HG03571 (cell line): ENCODE measurements around the gene LPAR5.

Experiments used
- ATAC-seq: cut with Tn5 transposase; IDR thresholded peaks from one replicate; pipeline ENCODE4 v1.9.1; 2021; ENCODE audit not compliant: unreplicated experiment

The LPAR5 gene

DNA sequence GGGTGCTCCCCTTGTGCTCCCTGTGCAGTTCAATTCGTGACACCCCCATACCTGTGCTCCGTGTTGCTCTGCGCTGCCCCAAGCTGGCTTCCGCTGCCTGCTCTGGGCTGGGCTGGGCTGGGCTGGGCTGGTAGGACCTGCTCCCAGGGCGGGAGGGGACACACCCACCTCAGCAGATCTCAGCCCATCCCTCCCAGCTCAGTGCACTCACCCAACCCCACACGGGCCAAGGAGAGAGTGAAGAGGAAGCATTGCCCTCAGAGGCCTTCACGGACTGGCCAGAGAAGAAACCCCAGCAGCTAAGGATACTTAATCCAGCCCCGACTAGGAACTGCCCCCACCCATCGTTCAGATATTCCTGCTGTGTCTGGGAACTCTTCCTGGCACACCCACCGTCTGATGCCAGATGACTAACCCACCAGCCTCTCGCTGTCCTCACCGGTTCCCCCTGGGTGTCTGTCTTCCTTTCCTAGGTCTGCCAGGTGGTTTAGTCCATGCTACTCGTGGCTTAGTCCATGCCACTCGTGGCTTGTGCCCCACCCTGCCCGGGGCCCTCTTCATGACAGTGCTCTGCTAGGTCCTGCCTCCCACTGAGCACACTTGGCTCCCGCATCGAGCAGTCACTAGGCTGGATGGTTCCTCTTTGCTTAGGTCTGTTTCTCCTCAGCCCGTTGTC is at the start of gene LPAR5:
Gene LPAR5, minus strand, starts transcription at position 104 of the 676 bp plus-strand sequence. CDS start 14,711 bp downstream, outside the sequence.
- peak; percentile 43 for ATAC-seq

- ATAC-seq, result no peak
These were observed 48.9 kb upstream of the LPAR5 start for GRCh38 chr12:6684609-6685008.

DNA sequence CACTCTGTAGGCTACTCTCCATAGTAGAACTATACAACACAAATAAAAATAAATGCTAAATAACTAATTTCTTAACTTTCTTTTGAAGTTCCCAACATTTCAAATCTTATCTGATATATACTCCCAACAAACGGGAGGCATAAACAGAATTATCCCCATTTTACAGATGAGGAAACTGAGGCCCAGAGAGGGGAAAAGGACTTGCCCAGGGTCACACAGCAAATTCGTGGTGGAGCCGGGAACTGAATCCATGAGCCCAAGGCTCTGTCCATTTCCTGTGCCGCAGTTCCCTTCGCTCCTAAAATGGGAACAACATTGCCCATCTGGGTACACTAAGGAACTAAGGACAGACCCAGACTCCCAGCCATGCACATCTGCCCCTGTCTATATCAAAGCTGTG is 41.2 kb upstream of the LPAR5 start:
- no peak for ATAC-seq

- no peak for ATAC-seq
These were observed 36.4 kb upstream of the LPAR5 start for GRCh38 chr12:6672143-6672542.

DNA sequence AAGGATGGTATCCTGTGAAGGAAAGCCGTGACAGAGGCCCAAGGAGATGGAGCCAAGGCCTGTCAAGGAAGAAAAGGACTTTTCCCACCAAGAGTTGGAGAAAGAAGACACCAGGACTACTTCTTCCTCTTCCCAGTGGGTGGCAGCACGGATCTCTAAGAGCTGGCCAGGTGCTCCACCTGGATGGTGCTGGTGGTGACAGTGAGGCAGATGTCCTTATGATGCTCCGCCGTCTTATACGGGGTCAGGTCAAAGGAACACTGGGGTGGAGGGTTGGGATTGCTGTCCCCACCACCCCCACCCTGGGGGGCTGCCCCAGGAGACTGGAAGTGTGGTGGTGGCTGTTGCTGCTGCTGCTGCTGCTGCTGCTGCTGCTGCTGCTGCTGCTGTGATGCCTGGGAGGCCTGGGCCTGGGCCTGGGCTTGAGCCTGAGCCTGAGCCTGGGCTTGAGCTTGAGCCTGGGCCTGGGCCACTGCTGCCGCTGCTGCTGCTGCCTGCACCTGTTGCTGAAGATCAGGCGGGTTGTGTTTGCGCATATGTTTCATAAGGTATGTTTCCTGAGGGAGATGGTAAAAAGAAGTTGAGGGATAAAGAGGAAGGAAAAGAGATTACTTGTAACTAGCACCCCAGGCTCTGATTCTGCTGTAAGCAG is 31.9 kb upstream of the LPAR5 start:
- no peak for ATAC-seq

DNA sequence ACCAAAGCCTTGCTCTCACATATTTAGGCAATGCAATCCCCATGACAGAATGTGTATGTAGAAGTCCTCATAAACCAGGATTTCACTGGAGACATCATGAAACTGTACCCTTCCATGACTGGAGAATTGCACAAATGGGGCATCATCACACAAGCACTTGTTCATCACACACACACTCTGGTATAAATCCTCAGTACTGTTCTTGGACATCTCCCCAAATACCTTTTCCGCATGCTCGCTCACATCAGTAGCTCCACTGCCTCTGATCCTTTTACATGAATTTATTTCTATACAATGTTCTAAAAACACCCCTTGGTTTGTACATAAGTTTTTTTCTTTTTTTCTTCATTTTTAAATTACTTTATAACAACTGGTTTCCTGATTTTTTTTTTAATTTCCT is 30.5 kb upstream of the LPAR5 start:
- ATAC-seq, result no peak

DNA sequence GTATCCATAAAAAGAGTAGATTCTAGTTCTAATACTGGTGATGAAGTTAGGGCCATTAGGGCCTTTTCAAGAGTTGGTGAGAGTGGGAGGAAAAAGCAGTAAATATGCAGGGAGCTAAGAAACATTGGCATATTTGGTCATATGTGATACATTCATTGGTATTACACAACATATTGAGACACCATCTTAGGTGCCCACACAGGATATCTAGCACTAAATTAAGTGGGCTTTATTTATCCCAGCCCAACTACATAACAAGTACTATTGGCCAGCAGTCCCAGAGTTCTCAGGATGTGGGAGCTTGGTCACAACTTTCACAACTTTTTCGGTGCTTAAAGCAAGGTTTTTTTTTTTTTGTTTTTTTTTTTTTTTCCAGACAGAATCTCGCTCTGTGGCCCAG is 29.1 kb upstream of the LPAR5 start:
- no peak for ATAC-seq

GRCh38 chr12:6662906-6663742 is 27.4 kb upstream of the LPAR5 start, which contains the start of gene ING4:
Gene ING4 (minus strand): TSS chr12:6663119. CDS start chr12:6663101, 18 bp downstream.
- peak; percentile 97 for ATAC-seq

GRCh38 chr12:6662602-6662905 is 26.8 kb upstream of the LPAR5 start:
- no peak for ATAC-seq

GRCh38 chr12:6653987-6654386 is 18.2 kb upstream of the LPAR5 start:
- no peak for ATAC-seq

DNA sequence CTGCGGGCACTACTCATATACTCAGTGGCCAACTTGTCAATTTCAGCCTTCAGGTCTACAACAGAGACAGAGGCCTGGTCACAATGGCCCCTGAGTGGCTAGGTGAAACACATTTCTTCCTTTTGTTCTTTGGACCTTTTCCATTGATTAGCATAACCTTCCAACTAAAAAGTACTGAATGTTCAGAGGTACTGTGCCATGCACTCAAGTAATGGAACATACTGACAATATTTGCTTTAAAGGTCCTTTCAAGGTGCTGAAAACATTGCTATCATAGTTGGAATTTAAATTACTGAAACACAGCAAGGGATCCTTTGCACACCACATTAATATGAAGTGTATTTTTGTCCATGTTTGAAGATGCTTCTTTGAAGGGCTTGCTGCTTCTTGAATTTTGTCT is 17.6 kb upstream of the LPAR5 start:
- ATAC-seq, result no peak

GRCh38 chr12:6652391-6652790 is 16.6 kb upstream of the LPAR5 start:
- no peak for ATAC-seq

DNA sequence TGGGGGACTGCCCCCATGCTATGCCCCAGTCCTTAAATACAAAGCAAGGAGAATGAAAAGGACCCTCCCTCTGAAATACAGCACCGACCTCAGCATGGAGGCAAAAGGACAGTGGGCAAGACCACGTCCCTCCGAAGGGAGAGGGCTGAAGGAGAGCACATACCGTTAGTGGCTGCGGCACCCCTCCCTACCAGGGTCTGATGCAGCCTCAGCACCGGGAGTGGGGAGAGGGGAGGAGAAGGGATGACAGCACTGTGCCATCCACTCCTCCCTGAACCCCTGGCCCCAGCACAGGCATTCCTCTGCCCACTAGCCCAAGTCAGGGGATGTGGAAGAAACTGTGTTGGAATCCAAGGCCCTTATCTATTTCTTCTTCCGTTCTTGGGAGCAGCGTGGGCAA is 15.1 kb upstream of the LPAR5 start:
- no peak for ATAC-seq

GRCh38 chr12:6647083-6647604 is 11.4 kb upstream of the LPAR5 start, which contains the start of gene ACRBP:
Gene ACRBP (minus strand): TSS chr12:6647432. CDS start chr12:6647366, 66 bp downstream.
- no peak for ATAC-seq

DNA sequence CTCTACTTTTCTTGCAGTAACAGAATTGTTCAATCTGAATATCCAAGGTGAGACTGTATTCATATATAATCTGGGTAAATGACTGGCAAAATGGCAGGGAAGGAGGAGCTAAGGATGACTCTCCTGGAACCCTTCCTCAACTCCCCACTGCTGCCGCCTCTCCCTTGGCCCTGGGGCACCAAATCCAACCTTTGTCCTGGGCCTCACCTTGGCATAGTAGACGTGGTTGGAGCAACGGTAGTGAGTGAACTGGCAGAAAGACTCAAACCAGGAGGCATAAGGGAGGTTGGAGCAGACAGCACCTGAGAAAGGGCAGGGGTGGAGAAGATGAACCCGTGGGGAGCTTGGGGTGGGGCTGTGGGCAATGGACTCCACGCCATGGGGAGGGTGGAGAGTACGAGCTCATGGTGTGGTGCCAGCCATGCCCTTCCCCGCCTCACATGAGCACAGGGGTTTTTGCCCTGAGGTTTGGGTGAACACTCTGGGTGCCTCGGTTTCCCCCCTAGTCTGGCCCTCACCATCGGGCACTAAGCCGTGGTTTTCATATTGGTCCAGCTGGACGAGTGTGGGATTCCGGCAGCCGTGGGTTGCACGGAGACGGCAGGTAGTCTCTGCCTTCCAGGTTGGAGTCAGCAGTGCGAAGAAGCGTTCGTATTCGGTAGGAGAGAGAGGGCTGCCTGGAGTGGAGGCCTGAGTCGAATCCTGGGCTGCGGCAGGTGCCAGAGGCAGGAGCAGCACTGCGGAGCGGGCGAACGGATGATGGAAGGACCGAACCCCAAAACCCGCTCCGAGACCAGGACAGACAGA is 10.7 kb upstream of the LPAR5 start:
- no peak for ATAC-seq

DNA sequence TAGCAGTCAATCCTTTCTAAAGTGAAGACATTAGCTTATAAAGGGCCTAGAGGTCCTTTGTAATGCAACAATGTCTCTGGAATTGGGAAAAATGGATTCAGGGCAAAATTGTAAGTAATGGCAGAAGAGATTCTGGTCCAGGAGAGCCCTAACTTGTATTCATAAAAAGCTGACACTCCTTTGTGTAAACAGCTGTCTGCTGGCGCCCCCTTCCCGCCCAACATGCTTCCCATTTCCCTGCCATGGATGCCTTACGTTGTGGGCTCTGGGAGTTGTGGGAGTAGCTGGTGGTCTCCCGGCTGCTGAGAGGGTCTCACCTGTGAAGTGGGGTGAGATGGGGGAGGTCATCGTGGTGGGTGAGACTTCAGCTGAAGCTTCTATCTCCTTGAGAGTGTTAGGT is 9.1 kb upstream of the LPAR5 start:
- no peak for ATAC-seq

GRCh38 chr12:6644257-6644596 is 8.5 kb upstream of the LPAR5 start:
- no peak for ATAC-seq

DNA sequence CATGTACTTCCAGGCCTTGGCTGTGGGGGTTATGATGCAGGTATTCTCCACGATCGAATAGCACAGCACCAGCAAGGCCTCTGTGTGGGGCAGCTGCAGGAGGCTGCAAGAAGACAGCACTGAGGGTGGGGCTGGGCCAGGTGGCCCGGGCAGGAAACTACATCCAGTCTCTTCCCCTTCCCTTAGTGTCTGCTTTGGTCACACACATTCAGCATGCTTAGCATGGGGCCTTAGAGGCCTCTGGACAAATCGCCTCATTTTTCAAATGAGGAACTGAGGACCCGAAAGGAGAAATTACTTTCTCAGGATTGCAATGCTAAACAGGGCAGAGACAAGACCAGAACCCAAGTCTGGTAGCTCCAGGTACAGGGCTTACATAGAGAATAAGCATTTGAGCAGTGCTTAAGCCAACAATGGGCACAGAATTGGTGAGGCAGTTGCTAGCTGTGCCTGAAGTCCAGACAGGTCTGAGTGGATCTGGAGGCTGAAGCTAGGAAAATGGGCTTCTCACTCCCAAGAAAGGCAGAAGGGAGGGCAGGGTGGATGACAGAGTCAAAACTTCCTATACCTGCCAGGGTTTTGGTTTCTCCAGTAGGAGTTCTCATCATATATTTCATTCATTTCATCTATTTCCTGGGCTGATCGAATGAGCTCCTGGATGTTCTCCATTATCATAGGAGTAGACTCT is 8.0 kb upstream of the LPAR5 start:
- no peak for ATAC-seq

DNA sequence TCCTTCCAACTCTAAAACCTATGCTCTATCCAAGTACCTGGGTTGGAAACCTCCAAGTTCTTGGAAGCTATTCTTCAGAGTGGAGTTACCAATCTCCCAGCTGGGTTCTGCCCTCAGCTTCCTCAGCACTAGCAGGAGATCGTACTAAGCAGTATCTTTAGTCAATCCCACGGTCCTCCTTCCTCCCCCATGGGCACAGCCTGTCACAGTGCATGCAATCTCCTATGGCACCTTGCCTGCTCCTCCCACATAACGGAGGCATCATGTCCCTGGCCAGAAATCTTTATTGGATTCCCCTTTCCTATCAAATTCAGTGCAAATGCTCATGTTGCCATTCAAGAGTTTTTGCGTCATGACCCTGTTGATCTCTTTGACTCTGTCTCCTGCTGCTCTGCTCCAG is 5.4 kb upstream of the LPAR5 start:
- ATAC-seq, result no peak

- ATAC-seq, result no peak
These were observed 4.7 kb upstream of the LPAR5 start for GRCh38 chr12:6640497-6640896.
